Large intestine (tissue), 3 donors: ENCODE results near the gene UNC5B. TPM values are rescaled to one million over a fixed set of nuclear protein-coding genes. Genes with fewer than 3 reads are reported as not detected.
A peak's percentile ranks its signal among the peaks of the same experiment; 100 is the strongest.

Experiments used
- DNase-seq, 2 donors: peaks; one replicate each; pipeline versions ENCODE4 v3.0.0 to v3.0.0-alpha.2; 2013
- H3K27ac ChIP-seq: one replicate; pipeline ENCODE4 v1.5.1; 2013; ENCODE audit warnings: low read length
- H3K27me3 ChIP-seq: 2 replicates; pipeline ENCODE4 v1.6.1; 2013; ENCODE audit warnings: low read length; ENCODE audit not compliant: control insufficient read depth, insufficient read depth
- H3K36me3 ChIP-seq: 2 replicates; pipeline ENCODE4 v1.6.1; 2013; ENCODE audit warnings: low read length; ENCODE audit not compliant: control insufficient read depth, insufficient read depth
- H3K4me1 ChIP-seq: one replicate; pipeline ENCODE4 v1.6.1; 2013; ENCODE audit warnings: low read length; ENCODE audit not compliant: control insufficient read depth, insufficient read depth
- H3K4me3 ChIP-seq: one replicate; pipeline ENCODE4 v1.5.1; 2013; ENCODE audit warnings: low read length
- H3K9me3 ChIP-seq: one replicate; pipeline ENCODE4 v1.6.1; 2013; ENCODE audit warnings: mild to moderate bottlenecking, low read depth, low read length, moderate library complexity; ENCODE audit not compliant: control insufficient read depth
- WGBS: methylation state at CpG from one replicate; pipeline ENCODE4 v1.1.5; 2013; ENCODE audit warnings: low lambda C conversion rate; ENCODE audit not compliant: insufficient coverage; 5-methylcytosine and 5-hydroxymethylcytosine counted together
- polyA plus RNA-seq: library from polyadenylated mRNA; unstranded; fragments of 120-200 nt; gene quantifications from one replicate; pipeline ENCODE4 v1.2.1, GENCODE V29; 2013

UNC5B gene
- polyA plus RNA-seq, 1 donor = 10.5 TPM

- Histone ChIP-seq H3K4me3 (no peak overlapping the region), H3K27me3 (no peaks in the 10 kb centered on the region), H3K27ac (no peak overlapping the region), H3K36me3 (peaks cover 18% of the 10 kb centered on the region), H3K4me1 (peaks cover 25% of the 10 kb centered on the region), H3K9me3 (no peaks in the 10 kb centered on the region)
- no CpG with 5 or more reads among the region's 4 CpGs for WGBS
- DNase-seq = no peak
Observed at GRCh38 chr10:71285986-71286385, 73.6 kb downstream of the UNC5B start.

DNA sequence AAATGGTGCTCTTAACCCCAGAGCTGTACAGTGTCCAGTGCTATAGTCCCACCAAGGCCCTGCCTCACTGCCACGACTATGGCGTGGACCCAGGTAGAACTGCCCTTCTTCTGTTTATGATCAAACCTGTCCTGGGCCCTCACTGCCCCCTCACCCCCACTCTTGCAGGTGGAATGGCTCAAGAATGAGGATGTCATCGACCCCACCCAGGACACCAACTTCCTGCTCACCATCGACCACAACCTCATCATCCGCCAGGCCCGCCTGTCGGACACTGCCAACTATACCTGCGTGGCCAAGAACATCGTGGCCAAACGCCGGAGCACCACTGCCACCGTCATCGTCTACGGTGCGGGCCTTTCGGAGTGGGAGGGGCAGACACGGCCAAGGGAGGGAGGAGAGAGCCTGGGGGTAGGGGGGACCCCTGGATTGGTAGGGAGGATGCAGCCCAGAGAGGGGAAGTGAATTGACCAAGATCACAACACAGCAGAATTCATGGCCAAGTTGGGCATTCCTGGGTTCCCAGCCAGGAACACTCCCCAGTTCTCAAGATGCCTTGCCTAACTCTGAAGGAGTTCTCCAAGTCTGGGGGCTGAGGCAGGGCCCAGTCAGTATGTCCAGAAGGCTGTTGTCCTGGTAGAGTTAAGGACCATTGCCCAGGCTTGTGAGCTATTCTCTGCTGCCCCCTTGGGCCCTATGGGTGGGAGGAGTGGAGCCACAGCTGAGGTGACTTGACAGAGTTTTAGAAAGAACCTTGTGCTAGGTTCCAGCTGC is 74.3 kb downstream of the UNC5B start:
- Histone ChIP-seq H3K4me3 (no peak overlapping the region), H3K36me3 (peaks cover 20% of the 10 kb centered on the region), H3K4me1 (peaks cover 28% of the 10 kb centered on the region), H3K9me3 (no peaks in the 10 kb centered on the region), H3K27ac (no peak overlapping the region), H3K27me3 (no peaks in the 10 kb centered on the region)
- no CpG with 5 or more reads among the region's 17 CpGs for WGBS
- no peak for DNase-seq

- Histone ChIP-seq H3K9me3 (no peaks in the 10 kb centered on the region), H3K27ac (no peak overlapping the region), H3K27me3 (no peaks in the 10 kb centered on the region), H3K4me3 (no peak overlapping the region), H3K36me3 (peaks cover 19% of the 10 kb centered on the region), H3K4me1 (peaks cover 28% of the 10 kb centered on the region)
- DNase-seq = no peak
- WGBS = no CpG with 5 or more reads among the region's 14 CpGs
Observed at GRCh38 chr10:71287456-71287855, 75.1 kb downstream of the UNC5B start.

GRCh38 chr10:71288461-71288860 is 76.1 kb downstream of the UNC5B start:
- WGBS = no CpG with 5 or more reads among the region's 15 CpGs
- Histone ChIP-seq H3K36me3 (peaks cover 27% of the 10 kb centered on the region), H3K4me1 (peaks cover 28% of the 10 kb centered on the region), H3K9me3 (no peaks in the 10 kb centered on the region), H3K4me3 (no peak overlapping the region), H3K27me3 (no peaks in the 10 kb centered on the region), H3K27ac (no peak overlapping the region)
- no peak for DNase-seq

GRCh38 chr10:71289421-71290130 is 77.2 kb downstream of the UNC5B start:
- Histone ChIP-seq H3K27ac (peak overlapping the region; percentile 11), H3K27me3 (no peaks in the 10 kb centered on the region), H3K9me3 (no peaks in the 10 kb centered on the region), H3K36me3 (peaks cover 32% of the 10 kb centered on the region), H3K4me1 (peaks cover 28% of the 10 kb centered on the region), H3K4me3 (no peak overlapping the region)
- DNase-seq = no peak
- no CpG with 5 or more reads among the region's 12 CpGs for WGBS

DNA sequence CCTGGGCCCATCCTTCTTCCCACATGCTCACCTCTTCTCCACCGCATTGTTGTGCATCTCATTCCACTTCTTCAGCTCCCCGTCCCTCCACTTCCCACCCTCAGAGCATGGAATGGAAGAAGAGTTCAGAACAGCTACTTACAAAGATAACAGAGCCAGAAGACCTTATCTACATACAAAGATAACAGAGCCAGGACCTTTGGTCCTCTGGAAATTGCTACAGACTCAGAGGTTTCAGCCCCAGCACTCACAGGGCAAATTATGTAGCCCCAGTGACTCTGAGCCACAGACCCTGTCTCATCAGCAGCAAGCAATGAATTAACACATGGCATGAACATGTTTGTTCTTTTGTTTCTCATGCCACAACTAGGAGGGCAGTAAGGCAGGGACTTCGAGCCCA is 78.0 kb downstream of the UNC5B start:
- no peak overlapping the region for H3K4me3 ChIP-seq
- WGBS = 20% methylated on average over 1 of the region's 3 CpGs
- peak; percentile 65 to 84 for DNase-seq
- H3K9me3 ChIP-seq = no peaks in the 10 kb centered on the region
- H3K4me1 ChIP-seq = peaks cover 25% of the 10 kb centered on the region
- peak overlapping the region; percentile 73 for H3K27ac ChIP-seq
- peaks cover 34% of the 10 kb centered on the region for H3K36me3 ChIP-seq
- H3K27me3 ChIP-seq = no peaks in the 10 kb centered on the region

DNA sequence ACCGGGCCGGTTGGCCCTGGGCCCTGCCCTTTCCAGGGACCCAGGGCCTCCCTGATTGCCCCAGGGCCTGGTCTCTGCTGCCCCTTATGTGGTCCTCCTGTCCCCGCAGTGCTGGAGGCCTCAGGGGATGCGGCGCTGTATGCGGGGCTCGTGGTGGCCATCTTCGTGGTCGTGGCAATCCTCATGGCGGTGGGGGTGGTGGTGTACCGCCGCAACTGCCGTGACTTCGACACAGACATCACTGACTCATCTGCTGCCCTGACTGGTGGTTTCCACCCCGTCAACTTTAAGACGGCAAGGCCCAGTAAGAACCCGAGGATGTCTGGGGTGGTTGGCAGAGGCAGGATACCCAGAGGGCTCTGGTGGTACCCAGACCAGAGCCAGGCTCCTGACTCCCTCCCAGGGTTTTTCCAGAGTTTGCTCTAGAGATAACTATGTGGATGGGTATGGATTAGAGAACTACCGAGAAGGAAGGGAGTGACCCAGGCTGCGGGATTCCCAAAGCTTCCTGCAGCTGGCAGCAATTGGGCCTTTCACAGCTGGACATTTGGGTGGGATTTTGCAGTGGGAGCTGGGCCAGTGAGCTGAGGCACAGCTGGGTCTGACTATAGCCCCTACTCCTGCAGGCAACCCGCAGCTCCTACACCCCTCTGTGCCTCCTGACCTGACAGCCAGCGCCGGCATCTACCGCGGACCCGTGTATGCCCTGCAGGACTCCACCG is 78.6 kb downstream of the UNC5B start:
- Histone ChIP-seq H3K36me3 (peaks cover 36% of the 10 kb centered on the region), H3K9me3 (no peaks in the 10 kb centered on the region), H3K27me3 (no peaks in the 10 kb centered on the region), H3K4me1 (peaks cover 25% of the 10 kb centered on the region), H3K4me3 (no peak overlapping the region), H3K27ac (peak overlapping the region; percentile 73)
- no peak for DNase-seq
- no CpG with 5 or more reads among the region's 26 CpGs for WGBS

DNA sequence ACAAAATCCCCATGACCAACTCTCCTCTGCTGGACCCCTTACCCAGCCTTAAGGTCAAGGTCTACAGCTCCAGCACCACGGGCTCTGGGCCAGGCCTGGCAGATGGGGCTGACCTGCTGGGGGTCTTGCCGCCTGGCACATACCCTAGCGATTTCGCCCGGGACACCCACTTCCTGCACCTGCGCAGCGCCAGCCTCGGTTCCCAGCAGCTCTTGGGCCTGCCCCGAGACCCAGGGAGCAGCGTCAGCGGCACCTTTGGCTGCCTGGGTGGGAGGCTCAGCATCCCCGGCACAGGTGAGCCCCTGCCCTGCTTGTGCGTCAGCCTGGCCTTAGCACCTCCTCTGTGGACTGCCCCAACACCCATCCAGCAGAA is 79.1 kb downstream of the UNC5B start:
- Histone ChIP-seq H3K36me3 (peaks cover 42% of the 10 kb centered on the region), H3K4me3 (no peak overlapping the region), H3K27ac (no peak overlapping the region), H3K27me3 (no peaks in the 10 kb centered on the region), H3K9me3 (no peaks in the 10 kb centered on the region), H3K4me1 (peaks cover 25% of the 10 kb centered on the region)
- DNase-seq = no peak
- WGBS = no CpG with 5 or more reads among the region's 13 CpGs

DNA sequence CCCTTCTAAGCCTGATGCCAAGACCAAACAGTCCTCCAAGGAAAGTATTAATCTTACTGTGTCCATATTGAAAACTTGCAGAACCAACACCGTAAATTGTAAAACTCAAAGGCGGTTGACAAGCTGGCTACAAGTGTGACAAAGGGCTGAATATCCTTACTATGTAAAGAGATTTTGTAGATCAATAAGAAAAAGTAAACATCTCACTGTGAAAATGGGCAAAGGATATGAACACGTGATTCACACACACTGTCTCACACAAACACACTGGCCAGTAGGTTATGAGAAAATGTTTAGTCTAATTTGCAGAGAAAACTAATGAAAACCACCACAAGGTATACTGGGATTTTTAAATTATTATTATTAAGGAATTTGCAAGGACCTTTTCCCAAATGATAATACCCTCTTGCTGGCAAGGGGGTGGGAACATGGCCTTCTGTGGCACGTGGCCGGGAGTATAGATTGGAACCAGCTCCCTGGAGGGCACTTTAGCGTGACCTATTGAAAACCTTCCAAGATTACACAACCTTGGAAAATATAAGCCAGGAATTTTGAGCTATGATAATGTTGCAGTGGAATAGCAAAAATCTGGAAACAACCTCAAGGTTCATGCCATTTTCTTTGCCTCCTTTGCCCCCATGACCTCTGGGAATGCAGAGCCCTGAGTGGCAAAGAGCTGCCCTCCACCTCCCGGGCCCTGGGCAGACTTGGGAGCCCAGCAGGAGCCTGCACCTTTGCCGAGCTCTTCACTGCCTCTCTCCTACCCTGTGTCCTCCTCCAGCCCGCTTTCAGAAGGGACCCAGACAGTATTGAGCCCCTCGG is 80.5 kb downstream of the UNC5B start:
- Histone ChIP-seq H3K27ac (no peak overlapping the region), H3K4me3 (no peak overlapping the region), H3K9me3 (no peaks in the 10 kb centered on the region), H3K36me3 (peaks cover 47% of the 10 kb centered on the region), H3K4me1 (peaks cover 25% of the 10 kb centered on the region), H3K27me3 (no peaks in the 10 kb centered on the region)
- no peak for DNase-seq
- 84% methylated on average over 3 of the region's 10 CpGs for WGBS
